GM12892 (cell line): ENCODE measurements around the gene LCN10.

Source experiments
- POLR2A ChIP-seq: IDR thresholded peaks from 2 replicates; pipeline ENCODE4 v1.6.1; 2011; ENCODE audit warnings: low read depth, low read length, control low read depth
- POLR2AphosphoS5 ChIP-seq: IDR thresholded peaks from 2 replicates; pipeline ENCODE4 v1.6.1; 2011; ENCODE audit warnings: low read depth, low read length, control low read depth
- TAF1 ChIP-seq: IDR thresholded peaks from 2 replicates; pipeline ENCODE4 v1.6.1; 2011; ENCODE audit warnings: low read depth, mild to moderate bottlenecking, control low read depth, low read length, borderline replicate concordance

GRCh38 chr9:136775191-136775590, 32.5 kb upstream of the LCN10 start:
- TF ChIP-seq POLR2A (no peak), POLR2AphosphoS5 (no peak), TAF1 (no peak)
